A673 (cell line): ENCODE results near the gene HMHB1. TPM values are rescaled to one million over a fixed set of nuclear protein-coding genes. Genes with fewer than 3 reads are reported as not detected.

Experiments
- BruUV-seq: library from RNA; stranded (reverse); fragments of 400-500 nt; replicated peaks from 2 replicates; lab custom pipeline; 2021; lab: Mats Ljungman, UMichigan
- CTCF ChIA-PET: fragments of 300-600 bp; sonication (Branson Sonifier 250); formaldehyde crosslinking; loops from one replicate; lab custom pipeline; 2022; ENCODE audit warnings: antibody characterized with exemption; lab: Charles Lee
- POLR2A ChIA-PET: fragments of 300-600 bp; sonication (Branson Sonifier 250); formaldehyde crosslinking; loops from one replicate; lab custom pipeline; 2022; ENCODE audit warnings: antibody characterized with exemption; ENCODE audit not compliant: low non-redundant PET; lab: Charles Lee
- DNase-seq: peaks from one replicate; pipeline ENCODE4 v3.0.0-alpha.2; 2015; ENCODE audit warnings: low spot score
- H3K27ac ChIP-seq: fragments of 200-600 bp; sonication (generic); 2 replicates; pipeline ENCODE4 v1.5.1; 2016; ENCODE audit warnings: mixed run types, low read depth, mild to moderate bottlenecking, mixed read lengths, antibody characterized with exemption, low read length; ENCODE audit not compliant: poor library complexity, severe bottlenecking
- H3K27me3 ChIP-seq: fragments of 200-600 bp; sonication (generic); replicated peaks from 2 replicates; pipeline ENCODE4 v1.6.1; 2017; ENCODE audit warnings: mixed run types, low read depth, mild to moderate bottlenecking, mixed read lengths, antibody characterized with exemption, low read length; ENCODE audit not compliant: insufficient read depth, poor library complexity
- H3K36me3 ChIP-seq: fragments of 200-600 bp; sonication (generic); 2 replicates; pipeline ENCODE4 v1.6.1; 2016; ENCODE audit warnings: mixed run types, mild to moderate bottlenecking, mixed read lengths, antibody characterized with exemption, low read length; ENCODE audit not compliant: insufficient read depth, poor library complexity, severe bottlenecking
- H3K4me1 ChIP-seq: fragments of 200-600 bp; sonication (generic); 2 replicates; pipeline ENCODE4 v1.6.1; 2017; ENCODE audit warnings: mixed run types, mild to moderate bottlenecking, mixed read lengths, antibody characterized with exemption, low read length; ENCODE audit not compliant: insufficient read depth, poor library complexity, severe bottlenecking
- H3K4me3 ChIP-seq: fragments of 200-600 bp; sonication (generic); 2 replicates; pipeline ENCODE4 v1.5.1; 2016; ENCODE audit warnings: low read depth, mixed run types, mild to moderate bottlenecking, mixed read lengths, low read length; ENCODE audit not compliant: poor library complexity, severe bottlenecking
- H3K9me3 ChIP-seq: fragments of 200-600 bp; sonication (generic); 2 replicates; pipeline ENCODE4 v1.6.1; 2016; ENCODE audit warnings: mixed run types, low read depth, mild to moderate bottlenecking, mixed read lengths, antibody characterized with exemption, low read length; ENCODE audit not compliant: poor library complexity, severe bottlenecking
- EZH2 ChIP-seq: fragments of 200-600 bp; sonication (generic); IDR thresholded peaks from 2 replicates; pipeline ENCODE4 v1.6.1; 2017; ENCODE audit warnings: borderline replicate concordance, low read depth, mild to moderate bottlenecking, mixed read lengths, antibody characterized with exemption, low read length; ENCODE audit not compliant: poor library complexity, severe bottlenecking
- intact Hi-C: fragments of 100-400 bp; cut with micrococcal nuclease; formaldehyde crosslinking; loops from one replicate; pipeline ENCODE4 v1.10.0; 2022; ENCODE audit not compliant: unreplicated experiment
- total RNA-seq: library from RNA; stranded (reverse); gene quantifications from 2 replicates; pipeline ENCODE4 v1.2.3, GENCODE V29; 2021
- TF ChIP-seq, protein P1 (sequence below): fragments of 300-800, 200-600 bp; sonication (generic); conservative IDR thresholded peaks from 2 replicates; pipeline ENCODE4 v1.5.1; 2017; ENCODE audit warnings: low read depth, mild to moderate bottlenecking, antibody characterized with exemption, low read length, moderate library complexity, mixed read lengths

The HMHB1 gene
- total RNA-seq, 1 experiment from 2014 or later: not detected

DNA sequence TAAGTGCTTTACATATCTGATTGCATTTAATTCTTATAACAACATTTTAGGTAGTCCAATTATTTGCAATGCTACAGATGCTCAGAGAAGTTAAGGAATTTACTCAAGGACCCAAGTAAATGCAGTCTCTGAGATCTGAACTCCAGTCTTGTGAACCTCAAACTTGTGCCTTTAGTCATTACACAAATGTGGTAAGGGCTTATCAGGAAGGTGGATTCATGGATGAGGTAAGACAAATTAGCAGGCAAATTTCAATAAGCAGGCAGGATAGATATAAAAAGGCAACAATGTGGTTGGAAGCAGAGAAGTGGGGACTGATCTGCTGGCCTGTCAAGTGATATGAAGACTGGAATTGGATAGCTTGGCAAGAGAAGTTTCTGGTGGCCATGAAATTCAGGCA is 29.5 kb downstream of the HMHB1 start:
- Histone ChIP-seq H3K27me3 (peaks cover 51% of the 10 kb centered on the region), H3K4me3 (no peak overlapping the region), H3K27ac (no peak overlapping the region), H3K36me3 (no peaks in the 10 kb centered on the region), H3K9me3 (no peaks in the 10 kb centered on the region), H3K4me1 (peaks cover 19% of the 10 kb centered on the region)
- intact Hi-C loops: no loop called here
- no peak for TF ChIP-seq EZH2
- TF ChIP-seq, protein P1, sequence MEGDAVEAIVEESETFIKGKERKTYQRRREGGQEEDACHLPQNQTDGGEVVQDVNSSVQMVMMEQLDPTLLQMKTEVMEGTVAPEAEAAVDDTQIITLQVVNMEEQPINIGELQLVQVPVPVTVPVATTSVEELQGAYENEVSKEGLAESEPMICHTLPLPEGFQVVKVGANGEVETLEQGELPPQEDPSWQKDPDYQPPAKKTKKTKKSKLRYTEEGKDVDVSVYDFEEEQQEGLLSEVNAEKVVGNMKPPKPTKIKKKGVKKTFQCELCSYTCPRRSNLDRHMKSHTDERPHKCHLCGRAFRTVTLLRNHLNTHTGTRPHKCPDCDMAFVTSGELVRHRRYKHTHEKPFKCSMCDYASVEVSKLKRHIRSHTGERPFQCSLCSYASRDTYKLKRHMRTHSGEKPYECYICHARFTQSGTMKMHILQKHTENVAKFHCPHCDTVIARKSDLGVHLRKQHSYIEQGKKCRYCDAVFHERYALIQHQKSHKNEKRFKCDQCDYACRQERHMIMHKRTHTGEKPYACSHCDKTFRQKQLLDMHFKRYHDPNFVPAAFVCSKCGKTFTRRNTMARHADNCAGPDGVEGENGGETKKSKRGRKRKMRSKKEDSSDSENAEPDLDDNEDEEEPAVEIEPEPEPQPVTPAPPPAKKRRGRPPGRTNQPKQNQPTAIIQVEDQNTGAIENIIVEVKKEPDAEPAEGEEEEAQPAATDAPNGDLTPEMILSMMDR: no peak
- DNase-seq: no peak
- CTCF ChIA-PET: no interaction called here
- BruUV-seq: no TSS peak
- POLR2A ChIA-PET: no interaction called here

DNA sequence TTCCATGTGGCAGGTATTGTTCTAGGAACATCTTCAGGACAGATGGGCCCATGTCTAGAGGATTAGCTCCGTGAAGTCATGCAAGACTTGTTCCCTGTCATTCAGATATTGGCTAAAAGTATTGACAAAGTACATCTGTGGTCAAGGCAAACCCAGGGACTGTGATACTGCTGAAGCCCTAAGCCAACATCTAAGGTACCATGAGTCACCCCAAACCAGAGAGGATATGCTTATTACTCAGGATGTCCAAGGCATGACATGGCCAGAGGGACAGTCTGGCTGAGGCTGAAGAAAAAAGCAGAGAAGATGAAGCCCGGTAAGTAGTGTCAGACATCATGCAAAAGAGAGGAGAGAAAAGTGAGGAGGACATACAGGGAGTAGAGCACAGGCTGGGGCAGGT is 31.0 kb downstream of the HMHB1 start:
- intact Hi-C loops: no loop called here
- Histone ChIP-seq H3K4me1 (peaks cover 7% of the 10 kb centered on the region), H3K4me3 (no peak overlapping the region), H3K27ac (no peak overlapping the region), H3K36me3 (no peaks in the 10 kb centered on the region), H3K27me3 (peaks cover 48% of the 10 kb centered on the region), H3K9me3 (no peaks in the 10 kb centered on the region)
- no TSS peak for BruUV-seq
- no peak for TF ChIP-seq EZH2
- TF ChIP-seq, protein P1: no peak
- ChIA-PET CTCF (no interaction called here), POLR2A (no interaction called here)
- DNase-seq: no peak

DNA sequence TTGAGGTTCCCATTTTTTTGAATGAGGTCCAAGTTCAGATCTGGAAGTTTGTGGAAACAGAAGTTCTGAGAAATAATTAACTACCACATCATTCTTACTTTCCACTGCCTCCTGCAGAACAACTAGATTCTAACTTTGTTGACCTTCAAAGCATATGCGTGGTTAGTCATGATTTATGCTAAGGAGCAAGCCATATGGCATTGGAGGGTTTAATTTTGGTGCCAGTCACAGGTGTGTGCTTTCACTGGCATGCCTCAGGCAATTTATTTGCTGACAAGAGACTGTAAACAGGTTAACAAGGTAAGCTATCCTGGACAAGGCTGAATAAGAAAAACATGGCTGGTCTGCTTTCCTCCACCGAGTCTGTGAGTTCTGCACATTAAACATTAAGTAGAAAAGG is 31.5 kb downstream of the HMHB1 start:
- intact Hi-C loops: no loop called here
- H3K27me3 ChIP-seq: peaks cover 48% of the 10 kb centered on the region
- no peaks in the 10 kb centered on the region for H3K36me3 ChIP-seq
- peaks cover 1% of the 10 kb centered on the region for H3K4me1 ChIP-seq
- H3K27ac ChIP-seq: no peak overlapping the region
- no peak for DNase-seq
- ChIA-PET CTCF (no interaction called here), POLR2A (no interaction called here)
- H3K9me3 ChIP-seq: no peaks in the 10 kb centered on the region
- no TSS peak for BruUV-seq
- TF ChIP-seq EZH2: no peak
- H3K4me3 ChIP-seq: no peak overlapping the region

DNA sequence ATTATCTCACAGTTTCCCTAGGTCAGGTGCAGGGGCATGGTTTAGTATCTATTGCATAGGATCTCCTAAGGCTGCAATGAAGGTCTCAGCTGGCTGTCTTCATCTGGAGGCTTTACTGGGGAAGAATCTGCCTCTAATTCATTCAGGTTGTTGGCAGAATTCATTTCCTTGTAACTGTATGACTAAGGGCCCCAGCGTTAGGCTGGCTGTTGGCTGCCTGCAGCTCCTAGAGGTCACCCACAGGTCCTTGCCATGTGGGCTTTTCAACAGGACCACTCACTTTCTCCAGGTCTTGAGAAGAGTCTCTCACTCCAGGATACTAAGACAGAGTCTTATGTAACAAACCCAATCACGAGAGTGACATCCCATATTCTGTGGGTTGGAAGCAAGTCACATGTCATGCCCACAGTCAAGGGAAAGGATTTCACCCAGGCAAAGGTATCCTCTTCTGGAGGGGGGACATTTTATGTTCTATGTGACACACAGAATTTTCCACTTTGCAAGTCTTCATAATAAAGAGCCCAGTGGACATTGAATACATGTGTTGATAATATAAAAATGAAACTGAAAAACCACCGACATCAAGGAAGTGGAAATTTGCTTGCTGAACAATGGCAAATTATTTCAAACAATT is 38.2 kb downstream of the HMHB1 start:
- Histone ChIP-seq H3K9me3 (no peaks in the 10 kb centered on the region), H3K27ac (no peak overlapping the region), H3K27me3 (no peaks in the 10 kb centered on the region), H3K36me3 (no peaks in the 10 kb centered on the region), H3K4me1 (no peaks in the 10 kb centered on the region), H3K4me3 (no peak overlapping the region)
- CTCF ChIA-PET: no interaction called here
- no TSS peak for BruUV-seq
- no peak for TF ChIP-seq EZH2
- TF ChIP-seq, protein P1: no peak
- intact Hi-C loops: no loop called here
- POLR2A ChIA-PET: no interaction called here
- no peak for DNase-seq
